ENCODE measurements around the gene PRICKLE3.

DNA sequence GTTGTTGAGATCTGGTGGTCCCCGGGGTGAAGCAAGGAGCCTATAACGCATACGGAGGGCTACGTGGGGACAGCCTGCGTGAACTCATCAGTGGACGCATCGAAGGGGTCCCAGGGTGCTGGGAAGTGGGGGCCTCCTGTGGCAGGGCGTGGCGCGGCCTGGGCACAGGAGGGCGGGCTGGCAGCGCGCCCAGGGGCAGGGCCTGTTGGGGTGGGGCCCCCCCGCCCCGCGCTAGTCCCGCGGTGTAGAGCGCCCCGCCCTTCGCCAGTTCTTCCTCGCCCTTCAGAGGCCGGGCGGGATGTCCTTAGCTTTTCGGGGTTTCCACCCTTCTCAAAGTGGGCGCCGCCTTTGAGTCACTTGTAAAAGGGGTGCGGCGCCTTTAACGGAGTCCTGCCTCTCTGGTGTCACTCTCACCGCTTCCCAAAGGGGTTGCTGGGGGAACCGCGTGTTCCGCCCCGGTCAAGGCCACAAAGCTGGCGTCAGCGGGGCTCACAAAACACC lies 13.8 kb downstream of the PRICKLE3 start:
- TF ChIP-seq, protein P1, sequence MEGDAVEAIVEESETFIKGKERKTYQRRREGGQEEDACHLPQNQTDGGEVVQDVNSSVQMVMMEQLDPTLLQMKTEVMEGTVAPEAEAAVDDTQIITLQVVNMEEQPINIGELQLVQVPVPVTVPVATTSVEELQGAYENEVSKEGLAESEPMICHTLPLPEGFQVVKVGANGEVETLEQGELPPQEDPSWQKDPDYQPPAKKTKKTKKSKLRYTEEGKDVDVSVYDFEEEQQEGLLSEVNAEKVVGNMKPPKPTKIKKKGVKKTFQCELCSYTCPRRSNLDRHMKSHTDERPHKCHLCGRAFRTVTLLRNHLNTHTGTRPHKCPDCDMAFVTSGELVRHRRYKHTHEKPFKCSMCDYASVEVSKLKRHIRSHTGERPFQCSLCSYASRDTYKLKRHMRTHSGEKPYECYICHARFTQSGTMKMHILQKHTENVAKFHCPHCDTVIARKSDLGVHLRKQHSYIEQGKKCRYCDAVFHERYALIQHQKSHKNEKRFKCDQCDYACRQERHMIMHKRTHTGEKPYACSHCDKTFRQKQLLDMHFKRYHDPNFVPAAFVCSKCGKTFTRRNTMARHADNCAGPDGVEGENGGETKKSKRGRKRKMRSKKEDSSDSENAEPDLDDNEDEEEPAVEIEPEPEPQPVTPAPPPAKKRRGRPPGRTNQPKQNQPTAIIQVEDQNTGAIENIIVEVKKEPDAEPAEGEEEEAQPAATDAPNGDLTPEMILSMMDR (conservative IDR thresholded peaks at IDR 0.05 in 1 of 2, IDR thresholded peaks at IDR 0.05 in 1 of 2; ENCODE audit: low read depth in 1 of 2, low read length in 2 of 2), result no peak
- TF ChIP-seq EZH2 (IDR thresholded peaks at IDR 0.05; ENCODE audit: low read length, missing control alignments), result no peak

Measured in fibroblast of lung (primary cell).